ENCODE measurements around the gene B4GALT5.
"Not testable (repeated sequence)": the region's sequence is repeated elsewhere in the genome, so short reads cannot be mapped to it uniquely, and the experiment has no call there.

The B4GALT5 gene

GRCh38 chr20:49679634-49680033 is 34.0 kb downstream of the B4GALT5 start:
- DNase-seq (ENCODE audit: low read depth in 2 of 2), result no peak

GRCh38 chr20:49677777-49678758 is 35.6 kb downstream of the B4GALT5 start:
- no peak for DNase-seq (ENCODE audit: low read depth in 2 of 2)

- peak in 1 of 2 donors; percentile 26 for DNase-seq (ENCODE audit: low read depth in 2 of 2)
Observed at GRCh38 chr20:49676581-49677291, 36.9 kb downstream of the B4GALT5 start.

GRCh38 chr20:49675368-49676151 is 38.1 kb downstream of the B4GALT5 start:
- DNase-seq (ENCODE audit: low read depth in 2 of 2), result no peak

- no peak for DNase-seq (ENCODE audit: low read depth in 2 of 2)
Observed at GRCh38 chr20:49674383-49675352, 39.0 kb downstream of the B4GALT5 start.

- DNase-seq (ENCODE audit: low read depth in 2 of 2), result no peak
Observed at GRCh38 chr20:49672096-49672664, 41.5 kb downstream of the B4GALT5 start.

- DNase-seq (ENCODE audit: low read depth in 2 of 2), result no peak
Observed at GRCh38 chr20:49671433-49671832, 42.2 kb downstream of the B4GALT5 start.

- DNase-seq (ENCODE audit: low read depth in 2 of 2), result no peak
Observed at GRCh38 chr20:49669601-49670189, 44.0 kb downstream of the B4GALT5 start.

- DNase-seq (ENCODE audit: low read depth in 2 of 2), result not testable (repeated sequence)
Observed at GRCh38 chr20:49668878-49669195, 44.8 kb downstream of the B4GALT5 start.

GRCh38 chr20:49668181-49668877 is 45.3 kb downstream of the B4GALT5 start:
- DNase-seq (ENCODE audit: low read depth in 2 of 2), result peak; percentile 59 to 71

- DNase-seq (ENCODE audit: low read depth in 2 of 2), result no peak
Observed at GRCh38 chr20:49666911-49667310, 46.8 kb downstream of the B4GALT5 start.

GRCh38 chr20:49665796-49666195 is 47.9 kb downstream of the B4GALT5 start:
- DNase-seq (ENCODE audit: low read depth in 2 of 2), result no peak

GRCh38 chr20:49664612-49665313 is 48.9 kb downstream of the B4GALT5 start:
- DNase-seq (ENCODE audit: low read depth in 2 of 2), result no peak

GRCh38 chr20:49663112-49663511 is 50.6 kb downstream of the B4GALT5 start:
- no peak for DNase-seq (ENCODE audit: low read depth in 2 of 2)

- DNase-seq (ENCODE audit: low read depth in 2 of 2), result no peak
Observed at GRCh38 chr20:49661560-49662329, 51.9 kb downstream of the B4GALT5 start.

GRCh38 chr20:49660912-49661311 is 52.8 kb downstream of the B4GALT5 start:
- DNase-seq (ENCODE audit: low read depth in 2 of 2), result no peak

GRCh38 chr20:49659056-49659455 is 54.6 kb downstream of the B4GALT5 start:
- no peak for DNase-seq (ENCODE audit: low read depth in 2 of 2)

GRCh38 chr20:49658508-49658907 is 55.2 kb downstream of the B4GALT5 start:
- no peak for DNase-seq (ENCODE audit: low read depth in 2 of 2)

All from activated CD8-positive, alpha-beta memory T cell treated with anti-CD3 and anti-CD28 coated beads for 4 hours (primary cell).